GM12864 (cell line): ENCODE measurements around the gene TBKBP1.

Experiments used
- DNase-seq: peaks from one replicate; pipeline ENCODE4 v3.0.0-alpha.2; 2011; ENCODE audit warnings: low read depth
- H3K4me3 ChIP-seq: 2 replicates; pipeline ENCODE4 v1.5.1; 2011; ENCODE audit warnings: mild to moderate bottlenecking, low read depth, low read length, control low read depth
- CTCF ChIP-seq: IDR thresholded peaks from 2 replicates; pipeline ENCODE4 v1.5.1; 2011; ENCODE audit warnings: low read depth, mild to moderate bottlenecking, moderate library complexity, low read length, control low read depth, inconsistent platforms; ENCODE audit errors: missing control alignments

TBKBP1 gene

GRCh38 chr17:47699536-47699840, 5.5 kb downstream of the TBKBP1 start:
- no peak overlapping the region for H3K4me3 ChIP-seq
- no peak for TF ChIP-seq CTCF
- DNase-seq, result no peak

GRCh38 chr17:47700471-47701449, 6.8 kb downstream of the TBKBP1 start:
- no peak for TF ChIP-seq CTCF
- DNase-seq, result no peak
- no peak overlapping the region for H3K4me3 ChIP-seq

GRCh38 chr17:47701608-47702007, 7.6 kb downstream of the TBKBP1 start:
- no peak for DNase-seq
- no peak for TF ChIP-seq CTCF
- no peak overlapping the region for H3K4me3 ChIP-seq

- H3K4me3 ChIP-seq, result no peak overlapping the region
- DNase-seq, result no peak
- no peak for TF ChIP-seq CTCF
Observed at GRCh38 chr17:47702391-47702995, 8.5 kb downstream of the TBKBP1 start.

GRCh38 chr17:47703191-47703591, 9.2 kb downstream of the TBKBP1 start:
- no peak overlapping the region for H3K4me3 ChIP-seq
- DNase-seq, result no peak
- TF ChIP-seq CTCF, result no peak

GRCh38 chr17:47703671-47704070, 9.7 kb downstream of the TBKBP1 start:
- TF ChIP-seq CTCF, result no peak
- no peak for DNase-seq
- no peak overlapping the region for H3K4me3 ChIP-seq

- TF ChIP-seq CTCF, result no peak
- H3K4me3 ChIP-seq, result no peak overlapping the region
- no peak for DNase-seq
Observed at GRCh38 chr17:47704116-47704515, 10.2 kb downstream of the TBKBP1 start.
